GM18867 (cell line): ENCODE data around the gene ZBTB16.

Experiments
- ATAC-seq: cut with Tn5 transposase; IDR thresholded peaks from one replicate; pipeline ENCODE4 v1.9.1; 2021; ENCODE audit warnings: mild to moderate bottlenecking, moderate library complexity; ENCODE audit not compliant: unreplicated experiment

The ZBTB16 gene

DNA sequence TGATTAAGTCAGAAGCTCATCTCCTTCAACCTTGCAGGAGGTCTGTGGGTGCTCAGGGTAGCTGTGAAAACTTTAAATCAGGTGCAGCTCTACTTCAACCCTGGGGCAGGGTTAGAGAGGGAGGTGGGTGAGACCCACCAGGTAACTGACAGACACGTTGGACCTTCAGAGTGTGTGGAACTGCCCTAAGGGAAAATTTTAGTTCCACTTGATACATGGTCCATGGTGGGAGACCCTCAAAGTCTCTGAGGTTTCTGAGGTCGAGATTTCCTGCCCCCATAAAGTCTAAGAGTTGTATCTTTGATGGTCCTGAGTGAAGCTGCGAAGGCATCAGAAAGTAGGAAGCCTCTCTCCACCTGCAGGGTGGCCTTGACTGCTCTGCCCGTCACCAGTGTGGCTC lies 212.8 kb downstream of the ZBTB16 start:
- no peak for ATAC-seq

DNA sequence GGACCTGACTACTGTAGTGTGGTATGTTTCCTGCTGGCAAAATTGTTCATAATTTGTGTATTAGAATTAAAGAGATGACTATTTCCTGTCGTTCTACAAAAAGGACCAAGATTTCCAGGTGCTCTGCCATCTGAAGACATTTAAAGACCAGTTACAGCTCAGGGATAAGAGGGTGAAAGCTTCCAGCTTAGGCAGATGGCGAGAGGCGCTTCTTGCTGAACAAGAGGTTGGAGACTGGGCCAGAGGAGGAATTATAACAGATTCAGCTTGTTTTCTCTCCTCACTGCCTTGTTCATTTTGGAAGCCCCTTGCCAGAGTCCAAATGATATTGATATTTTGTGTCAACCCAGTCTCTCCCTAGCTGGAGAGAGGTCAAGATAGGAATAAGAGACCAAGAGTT lies 213.6 kb downstream of the ZBTB16 start:
- no peak for ATAC-seq

DNA sequence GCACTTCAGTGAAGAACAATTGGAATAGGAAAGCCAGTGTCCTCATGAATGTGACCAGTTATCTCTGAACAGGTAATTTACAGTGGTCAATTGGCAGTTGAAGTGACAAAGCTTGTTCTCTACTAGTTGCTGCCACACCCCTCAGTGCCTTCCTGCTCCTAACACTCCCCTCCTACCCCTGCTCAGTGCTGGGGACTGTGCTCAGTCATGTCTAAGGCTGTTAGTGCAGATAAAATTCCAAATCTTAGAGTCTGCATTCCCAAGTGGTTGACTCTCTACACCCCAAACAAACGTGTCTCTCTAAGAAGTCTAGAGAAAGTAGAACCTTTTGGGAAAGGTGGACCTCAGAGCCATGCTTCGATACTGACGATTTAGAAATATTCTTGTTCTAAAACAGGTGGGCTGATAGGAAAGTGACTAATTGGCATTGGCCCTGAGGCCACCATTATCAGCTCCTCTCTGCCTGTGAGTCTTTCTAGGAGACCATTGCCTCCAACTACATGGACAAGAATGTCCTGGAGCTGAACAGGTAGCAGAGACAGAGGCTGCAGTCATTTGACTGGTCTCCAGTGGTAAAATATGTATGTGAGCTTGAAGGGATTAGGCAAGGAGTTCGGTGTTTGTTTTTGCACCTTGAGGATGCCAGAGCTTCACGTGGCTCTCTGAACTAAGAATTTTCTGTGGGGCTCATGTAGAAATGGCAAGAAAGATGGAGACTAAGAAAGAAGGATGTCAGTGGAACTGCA lies 214.6 kb downstream of the ZBTB16 start:
- no peak for ATAC-seq

DNA sequence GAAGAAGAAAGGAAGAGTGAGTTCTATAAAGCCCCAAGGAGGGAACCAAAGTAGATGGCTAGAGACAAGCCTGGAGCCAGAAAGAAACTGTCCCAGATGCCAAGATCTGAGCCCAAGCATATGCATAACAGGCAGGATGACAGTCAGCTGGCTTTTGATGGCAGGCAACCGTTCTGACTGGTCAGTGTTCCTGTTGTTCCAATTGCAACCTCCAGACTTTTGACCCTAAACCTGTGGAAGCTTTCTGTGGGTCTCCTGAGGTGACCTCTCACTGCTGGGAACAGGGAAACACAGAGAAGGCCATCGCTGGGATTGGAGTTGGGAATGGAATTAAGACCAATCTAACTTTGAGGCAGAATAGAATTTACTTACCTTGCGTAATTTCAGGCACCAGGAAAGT lies 215.1 kb downstream of the ZBTB16 start:
- no peak for ATAC-seq

DNA sequence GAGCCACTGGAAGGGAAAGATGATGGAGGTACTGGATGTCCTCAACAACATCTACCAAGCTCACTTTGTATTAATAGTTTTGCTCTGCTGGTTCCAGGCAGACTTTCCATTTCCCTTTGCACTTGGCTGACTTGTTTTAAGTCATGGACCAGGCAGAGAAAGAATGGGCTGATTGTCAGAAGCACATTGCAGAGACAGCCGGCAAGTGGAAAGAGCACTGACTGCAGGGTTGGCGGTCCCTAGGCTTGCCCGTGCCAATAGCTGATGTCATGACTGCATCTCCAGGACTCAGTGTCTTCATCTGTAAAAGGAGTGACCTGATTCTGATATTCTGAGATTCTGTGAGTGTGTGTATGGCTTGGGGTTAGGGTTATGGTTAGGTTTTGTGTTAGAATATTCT lies 215.8 kb downstream of the ZBTB16 start:
- no peak for ATAC-seq

DNA sequence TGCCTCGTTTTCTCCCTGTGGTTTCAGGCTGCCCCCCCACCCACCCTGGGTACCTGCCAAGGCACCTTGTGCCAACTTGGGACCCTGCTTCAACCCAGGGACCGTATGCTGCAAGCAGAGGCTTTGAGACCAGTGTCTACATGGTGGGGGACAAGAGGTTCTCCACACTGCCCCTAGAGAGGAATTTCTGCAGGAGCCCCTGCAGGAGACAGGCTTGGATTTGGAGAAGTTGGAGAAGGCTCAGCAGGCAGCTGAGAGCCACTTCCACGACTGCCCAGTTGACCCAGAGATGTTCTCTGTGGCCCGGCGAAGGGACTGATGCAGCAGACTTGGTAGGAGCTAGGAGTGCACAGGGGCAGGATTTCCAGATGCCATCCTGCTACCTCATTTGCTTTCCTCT lies 216.6 kb downstream of the ZBTB16 start:
- no peak for ATAC-seq

DNA sequence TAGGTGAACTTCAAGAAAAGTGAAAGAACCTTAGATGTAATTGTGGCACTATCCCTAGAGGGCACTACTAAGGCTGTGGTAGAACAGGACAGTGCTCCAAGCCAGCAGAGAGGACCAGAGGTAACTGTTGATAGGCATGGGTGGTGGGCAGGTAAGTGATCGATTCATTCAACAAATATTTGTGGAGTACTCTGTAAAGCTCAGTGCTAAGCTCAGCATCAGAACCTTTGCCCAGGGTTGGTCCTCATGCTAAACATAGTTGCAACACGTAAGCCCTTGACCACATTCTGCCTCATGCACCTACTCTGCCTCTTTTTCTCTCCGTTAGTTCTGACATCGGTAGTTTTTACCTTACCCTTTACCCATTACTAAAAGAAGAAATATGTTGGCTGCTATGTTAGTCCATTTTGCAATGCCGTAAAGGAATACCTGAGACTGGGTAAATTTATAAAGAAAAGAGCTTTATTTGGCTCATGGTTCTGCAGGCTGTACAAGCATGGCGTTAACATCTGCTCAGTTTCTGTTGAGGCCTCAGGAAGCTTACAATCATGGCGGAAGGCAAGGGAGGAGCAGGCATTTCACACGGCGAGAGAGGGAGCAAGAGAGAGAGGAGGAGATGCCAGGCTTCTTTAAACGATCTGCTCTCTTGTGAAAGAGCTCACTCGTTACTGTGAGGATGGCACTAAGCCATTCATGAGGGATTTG lies 218.3 kb downstream of the ZBTB16 start:
- ATAC-seq, result no peak

DNA sequence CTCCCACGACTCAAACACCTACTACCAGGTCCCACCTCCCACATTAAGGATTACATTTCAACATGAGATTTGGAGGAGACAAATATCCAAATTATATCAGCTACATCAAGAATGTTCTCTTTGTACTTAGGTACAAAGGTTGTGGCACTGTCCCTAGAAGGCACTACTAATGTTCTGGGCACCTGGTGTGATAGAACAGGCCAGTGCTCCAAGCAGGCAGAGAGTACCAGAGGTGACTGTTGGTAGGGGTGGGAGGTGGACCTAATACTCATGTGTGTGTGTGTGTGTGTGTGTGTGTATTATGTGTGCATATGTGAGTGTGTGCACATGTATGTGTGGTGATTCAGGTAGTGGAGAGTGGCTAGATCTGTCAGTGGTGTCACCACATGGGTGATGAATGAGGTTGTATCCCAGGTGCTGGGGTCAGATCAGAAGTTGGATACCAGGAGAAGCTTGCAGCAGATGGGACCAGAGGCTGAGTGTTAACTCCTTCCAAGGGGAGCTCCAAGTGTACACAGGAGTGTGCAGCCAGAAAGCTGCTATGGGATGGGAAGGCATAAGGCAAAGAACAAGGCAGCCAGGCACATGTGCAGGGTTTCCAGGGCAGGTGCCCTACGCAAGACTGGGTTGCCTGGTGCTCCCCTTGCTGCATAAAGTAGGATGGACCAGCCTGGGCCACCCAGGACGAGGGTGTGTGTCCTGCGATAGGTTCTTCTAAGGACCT lies 219.0 kb downstream of the ZBTB16 start:
- ATAC-seq, result no peak

DNA sequence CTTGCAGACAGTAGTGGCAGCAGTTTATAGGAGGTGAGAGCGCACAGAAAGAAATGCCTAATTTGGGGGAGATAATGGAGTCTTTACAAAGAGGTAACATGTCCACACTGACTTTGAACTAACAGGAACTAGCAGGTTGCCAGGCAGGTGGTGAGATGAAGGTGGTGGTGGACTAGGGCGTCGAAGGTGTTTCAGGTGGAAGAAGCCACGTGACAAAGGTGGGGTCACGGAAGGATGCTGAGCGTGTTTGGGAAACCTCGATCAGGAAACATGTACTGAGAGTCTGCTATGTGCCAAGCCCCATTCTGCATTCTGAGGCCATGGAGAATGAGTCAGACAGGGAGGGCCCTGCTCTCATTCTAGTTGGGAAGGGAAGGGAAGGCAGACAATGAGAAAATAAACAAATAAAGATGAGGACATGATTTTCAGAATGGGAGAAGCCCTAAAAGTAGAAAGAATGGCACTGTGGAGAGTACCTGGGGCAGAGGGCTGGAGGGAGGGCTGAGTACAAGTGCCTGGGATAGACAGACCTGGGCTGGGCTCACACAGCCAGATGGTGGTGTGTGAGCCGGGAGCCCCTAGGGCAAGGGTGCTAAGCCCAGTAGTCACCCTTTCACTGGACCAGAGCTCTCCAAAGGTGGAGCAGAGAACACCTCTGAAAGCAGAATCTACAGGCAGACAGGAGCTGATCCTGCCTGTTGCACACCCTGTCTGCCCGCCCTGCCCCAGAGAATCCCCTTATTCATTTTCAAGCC lies 220.5 kb downstream of the ZBTB16 start:
- no peak for ATAC-seq

DNA sequence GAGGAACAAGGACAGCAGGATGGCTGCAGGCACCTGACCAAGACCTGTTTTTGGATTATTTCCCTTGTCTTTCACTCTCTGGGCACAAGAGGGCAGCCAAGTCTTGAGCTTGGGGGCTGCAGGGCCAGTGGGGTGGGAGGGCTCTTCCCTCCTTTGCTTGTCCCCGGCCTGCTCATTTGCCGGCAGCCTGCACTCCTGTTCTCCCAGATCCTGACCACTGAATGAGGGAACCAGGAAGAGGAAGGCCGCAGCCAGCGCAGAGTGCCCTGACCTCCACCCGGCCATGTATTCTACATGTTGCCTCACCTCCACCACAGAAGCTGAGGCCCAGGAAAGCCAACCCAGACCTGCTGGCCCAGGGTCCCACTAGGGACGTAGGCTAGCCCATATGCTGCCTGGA lies 221.2 kb downstream of the ZBTB16 start:
- no peak for ATAC-seq

DNA sequence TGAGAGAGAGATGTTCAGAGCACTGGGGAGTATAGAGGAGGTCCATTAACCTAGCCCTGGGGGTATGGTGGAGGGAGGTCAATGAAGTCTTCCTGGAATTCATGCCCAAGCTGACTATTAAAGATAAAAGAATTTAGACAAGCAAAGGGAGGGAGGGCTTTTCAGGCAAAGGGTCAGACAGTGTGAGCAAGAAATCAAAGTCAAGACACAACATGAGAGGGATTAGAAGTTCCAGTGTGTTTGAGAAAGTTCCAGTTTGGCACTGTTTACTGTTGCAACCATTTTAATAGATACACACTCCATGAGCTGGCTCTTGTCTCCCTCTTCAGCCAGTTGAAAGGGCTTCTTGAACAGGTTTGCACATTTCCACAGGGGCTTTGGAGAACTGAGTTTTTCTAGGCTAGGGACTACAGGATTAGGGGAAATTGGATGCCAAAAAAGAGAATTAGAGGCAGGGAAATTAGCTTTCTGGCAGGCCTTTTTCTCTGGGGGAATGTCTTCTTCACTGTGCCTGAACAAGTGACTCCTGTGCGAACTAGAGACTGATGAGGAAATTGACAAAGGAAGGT lies 222.0 kb downstream of the ZBTB16 start:
- ATAC-seq, result no peak

DNA sequence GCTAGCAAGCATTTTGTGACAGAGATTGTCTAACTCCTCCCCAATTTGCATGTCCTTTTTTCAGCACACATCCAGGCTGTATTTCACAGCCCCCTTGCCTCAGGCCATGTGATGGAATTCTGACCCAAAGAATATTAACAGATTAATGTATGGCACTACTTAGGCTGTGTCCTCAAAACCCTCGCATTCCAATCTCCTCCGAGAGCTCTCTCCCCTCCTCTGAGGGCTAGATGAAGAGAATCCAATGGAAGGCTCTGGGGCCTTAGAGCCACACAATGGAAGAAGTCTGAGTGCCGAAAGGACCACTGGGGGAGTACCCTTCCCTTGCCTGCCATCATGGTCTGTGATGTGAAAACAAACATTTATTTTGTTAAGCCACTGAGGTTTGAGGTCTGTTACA lies 223.0 kb downstream of the ZBTB16 start:
- no peak for ATAC-seq

DNA sequence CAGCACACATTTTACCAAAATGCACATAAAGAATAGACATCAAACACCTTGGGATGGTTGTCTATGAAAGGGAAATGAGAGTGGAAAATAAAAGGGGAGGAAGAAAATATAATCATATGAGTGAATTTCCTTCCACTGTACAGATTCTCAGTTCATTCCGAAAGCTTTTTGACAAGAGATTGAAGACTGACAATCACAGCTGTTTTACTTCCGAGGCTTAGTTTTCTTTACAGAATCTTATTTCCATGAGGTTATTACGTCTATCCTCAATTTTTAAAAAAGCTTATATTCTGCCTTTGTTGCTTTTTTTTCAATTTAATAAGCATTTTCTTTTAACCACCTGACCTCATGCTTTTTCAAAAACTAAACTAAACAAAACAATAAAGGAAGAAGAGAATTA lies 223.9 kb downstream of the ZBTB16 start:
- no peak for ATAC-seq

DNA sequence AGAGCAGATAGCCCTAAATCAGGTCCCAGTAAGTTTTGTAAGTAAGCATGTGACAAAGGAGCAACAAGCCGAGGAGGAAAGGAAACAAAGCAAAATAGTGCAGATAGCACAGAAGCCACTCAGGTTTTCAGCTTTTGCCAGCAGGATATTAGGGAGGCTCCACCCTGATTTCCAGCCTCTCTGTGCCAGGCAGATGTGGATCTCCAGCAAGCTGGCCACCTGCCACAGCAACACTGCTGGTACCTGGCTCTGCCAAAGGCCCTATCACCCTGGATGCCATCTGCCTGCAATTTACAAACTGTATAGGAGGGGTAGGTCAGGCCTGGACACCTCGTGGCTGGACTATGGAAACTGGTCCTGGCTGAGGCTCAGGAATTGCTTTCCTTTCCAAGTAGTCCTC lies 224.5 kb downstream of the ZBTB16 start:
- no peak for ATAC-seq

DNA sequence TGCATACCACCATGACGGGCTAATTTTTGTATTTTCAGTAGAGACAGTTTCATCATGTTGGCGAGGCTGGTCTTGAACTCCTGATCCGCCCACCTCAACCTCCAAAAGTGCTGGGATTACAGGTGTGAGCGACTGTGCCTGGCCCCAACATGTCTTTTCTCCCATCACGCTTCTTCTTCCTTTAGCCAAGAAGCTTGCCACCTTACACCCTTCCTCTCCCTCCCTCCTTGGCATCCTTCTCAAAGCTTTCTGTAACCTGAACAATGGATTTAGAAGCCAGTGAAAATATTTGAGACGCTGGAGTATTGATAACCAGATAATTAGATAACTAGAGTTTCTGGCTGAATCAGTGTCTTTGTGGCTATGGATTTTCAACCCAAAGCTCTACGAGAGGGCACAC lies 225.4 kb downstream of the ZBTB16 start:
- no peak for ATAC-seq

DNA sequence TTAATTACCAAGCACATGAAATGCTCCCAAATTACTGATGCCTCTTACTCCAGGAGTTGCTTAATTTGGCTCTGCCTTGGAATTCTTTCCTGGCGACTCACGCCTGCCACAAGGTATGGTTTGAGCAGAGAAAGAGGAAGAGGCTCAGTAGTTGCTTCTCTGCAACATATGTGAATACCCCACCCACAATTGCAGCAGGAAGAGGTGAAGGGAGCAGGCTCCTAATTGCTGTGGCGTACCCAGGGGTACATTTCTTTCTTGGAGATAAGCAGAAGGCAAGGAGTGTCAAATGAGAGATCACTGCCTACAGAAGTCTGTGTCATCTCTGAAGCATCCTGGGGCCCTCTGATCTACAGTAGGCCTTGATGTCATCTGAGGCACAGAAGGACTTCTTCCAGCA lies 226.1 kb downstream of the ZBTB16 start:
- no peak for ATAC-seq

DNA sequence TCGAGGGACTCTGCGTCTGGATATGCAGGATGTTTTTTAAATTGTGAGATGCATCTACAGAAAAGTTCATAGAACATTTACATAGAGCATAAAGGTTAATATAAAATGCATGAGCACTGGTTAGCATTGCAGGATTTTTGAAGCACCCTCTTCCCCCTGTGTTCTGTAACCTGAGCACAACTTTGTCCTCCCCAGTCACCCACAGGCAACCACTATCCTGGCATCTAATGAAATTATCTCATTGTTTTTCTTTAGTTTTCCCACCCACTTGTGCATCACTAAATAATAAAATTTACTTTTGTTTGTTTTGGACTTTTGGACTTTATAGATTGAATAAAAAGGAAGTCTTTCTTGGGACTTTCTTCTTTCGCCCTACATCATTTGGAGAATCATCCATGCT lies 226.7 kb downstream of the ZBTB16 start:
- no peak for ATAC-seq

DNA sequence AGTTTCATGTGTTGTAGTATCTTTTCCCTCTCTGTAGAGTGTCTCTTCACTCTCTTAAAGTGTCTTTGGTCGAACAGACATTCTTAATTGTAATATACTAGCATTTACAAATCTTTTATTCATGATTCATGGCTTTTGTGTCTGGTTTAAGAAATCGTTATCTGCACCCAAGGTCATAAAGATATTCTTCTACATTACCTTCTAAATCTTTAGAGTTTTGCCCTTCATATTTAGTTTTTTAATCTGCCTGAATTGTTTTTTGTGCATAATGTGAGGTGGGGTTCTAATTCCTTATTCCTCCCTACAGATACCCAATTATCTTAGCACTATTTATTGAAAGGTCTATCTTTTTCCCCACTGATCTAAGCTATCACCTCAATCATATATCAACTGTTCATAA lies 227.6 kb downstream of the ZBTB16 start:
- no peak for ATAC-seq

DNA sequence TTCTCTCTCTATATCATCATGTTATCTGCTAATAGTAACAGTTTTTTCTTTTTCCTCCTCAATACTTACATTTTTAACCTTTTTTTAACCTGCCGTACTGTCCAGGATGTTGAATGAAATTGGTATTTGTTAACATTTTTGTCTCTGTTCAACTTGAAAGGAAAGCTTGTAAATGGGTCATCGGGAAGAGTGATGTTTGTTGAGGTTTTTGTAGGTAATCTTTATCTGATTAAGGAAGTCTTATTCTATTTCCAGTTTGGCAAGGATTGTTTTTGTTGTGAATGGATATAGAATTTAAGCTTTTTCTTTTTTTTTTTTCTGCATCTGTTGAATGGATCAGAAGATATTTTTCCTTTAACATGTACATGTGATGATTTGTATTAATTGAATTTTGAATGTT lies 228.6 kb downstream of the ZBTB16 start:
- ATAC-seq, result no peak

DNA sequence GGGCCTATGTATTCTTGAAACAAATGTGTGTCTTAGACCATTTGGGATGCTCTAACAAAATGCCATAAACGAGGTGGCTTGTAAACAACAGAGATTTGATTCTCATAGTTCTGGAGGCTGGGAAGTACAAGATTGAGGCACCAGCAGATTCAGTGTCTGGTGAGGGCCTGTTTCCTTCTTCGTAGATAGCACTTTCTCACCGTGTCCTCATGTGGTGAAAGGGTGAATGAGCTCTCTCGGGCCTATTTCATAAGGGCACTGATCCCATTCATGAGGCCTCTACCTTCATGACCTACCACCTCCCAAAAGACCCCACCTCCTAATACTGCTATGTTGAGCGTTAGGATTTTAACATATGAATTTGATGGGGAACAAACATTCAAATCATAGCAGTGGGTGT lies 230.3 kb downstream of the ZBTB16 start:
- no peak for ATAC-seq
